Motor neuron (in vitro differentiated cells): Measurements from ENCODE around the gene TTC7B. TPM values are rescaled to one million over a fixed set of nuclear protein-coding genes. Genes with fewer than 3 reads are reported as not detected.
A peak's percentile ranks its signal among the peaks of the same experiment; 100 is the strongest.

Source experiments
- ATAC-seq, 8 experiments: fragments of 200-7000 bp; cut with Tn5 transposase; replicated peaks in 6 of 8; 2 replicates each; pipeline ENCODE4 v1.8.0; 2021; ENCODE audit warnings: mild to moderate bottlenecking in 8 of 8, moderate library complexity in 8 of 8
- H3K27ac ChIP-seq, 2 donors: fragments of 250-450 bp; sonication (Bioruptor Pico); 2 replicates each; pipeline ENCODE4 v1.9.0; 2021; ENCODE audit warnings: antibody characterized with exemption in 2 of 2, mild to moderate bottlenecking in 2 of 2, moderate library complexity in 1 of 2
- H3K4me1 ChIP-seq, 2 donors: fragments of 250-450 bp; sonication (Bioruptor Pico); replicated peaks in 1 of 2; 2 replicates each; pipeline ENCODE4 v1.6.1; 2021; ENCODE audit warnings: antibody characterized with exemption in 2 of 2, mild to moderate bottlenecking in 2 of 2, moderate library complexity in 1 of 2
- H3K4me3 ChIP-seq, 5 donors: fragments of 250-450 bp; sonication (Bioruptor Pico); 2 replicates each; pipeline ENCODE4 v1.9.0; 2021; ENCODE audit warnings: antibody characterized with exemption in 5 of 5, mild to moderate bottlenecking in 5 of 5, moderate library complexity in 4 of 5
- WGBS, 10 experiments: fragments of 450-650 bp; shearing (Covaris generic); methylation state at CpG; one replicate each; pipeline ENCODE4 v1.0.0; 2022; 5-methylcytosine and 5-hydroxymethylcytosine counted together
- in situ Hi-C, 9 experiments: fragments of 400-800 bp; cut with MboI; loops; one replicate each; pipeline ENCODE4 v1.15.0; 2021; ENCODE audit warnings: low sequenced_read_pairs in 9 of 9, low pct_unique_long_range_greater_than_20kb in 2 of 9; ENCODE audit not compliant: unreplicated experiment in 9 of 9
- total RNA-seq, 8 experiments: library from RNA; unstranded; fragments of 300-600 nt; gene quantifications; 2 replicates each; pipeline versions ENCODE4 v1.2.3 to v1.2.4, GENCODE V29; 2022

The TTC7B gene
- total RNA-seq, 8 experiments from 2014 or later, result 0.81 to 38.2 (median 22.8) TPM

DNA sequence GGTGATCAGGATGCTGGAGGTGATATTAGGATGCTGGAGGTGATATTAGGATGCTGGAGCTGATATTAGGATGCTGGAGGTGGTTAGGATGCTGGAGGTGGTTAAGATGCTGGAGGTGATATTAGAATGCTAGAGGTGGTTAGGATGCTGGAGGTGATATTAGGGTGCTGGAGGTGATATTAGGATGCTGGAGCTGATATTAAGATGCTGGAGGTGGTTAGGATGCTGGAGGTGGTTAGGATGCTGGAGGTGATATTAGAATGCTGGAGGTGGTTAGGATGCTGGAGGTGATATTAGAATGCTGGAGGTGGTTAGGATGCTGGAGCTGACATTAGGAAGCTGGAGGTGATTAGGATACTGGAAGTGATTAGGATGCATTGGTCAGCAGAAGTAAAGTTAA is 318.0 kb downstream of the TTC7B start:
- H3K4me3 ChIP-seq, result no peak overlapping the region
- in situ Hi-C loops, result no loop called here
- H3K4me1 ChIP-seq, result peaks cover 0 to 2% of the 10 kb centered on the region in 2 donors
- H3K27ac ChIP-seq, result no peak overlapping the region
- ATAC-seq, result no peak

DNA sequence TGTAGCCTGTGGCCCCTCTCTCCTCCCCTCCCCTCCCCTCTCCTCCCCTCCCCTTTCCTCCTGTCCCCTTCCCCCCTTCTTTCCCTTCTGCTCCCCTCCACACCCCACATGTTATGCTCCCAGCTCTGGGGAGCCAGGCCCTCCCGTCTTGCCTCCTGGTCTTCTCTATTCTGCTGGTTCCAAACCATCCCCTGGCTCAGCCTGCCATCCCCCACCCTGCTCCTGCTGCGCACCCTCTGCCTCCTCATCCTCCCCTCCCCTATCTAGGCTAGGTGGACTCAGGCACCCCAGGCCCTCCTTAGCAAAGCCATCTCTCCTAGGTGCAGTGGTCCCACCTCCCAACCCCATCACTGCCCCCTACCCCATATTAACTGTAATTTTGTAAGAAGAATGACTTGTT is 319.9 kb downstream of the TTC7B start:
- in situ Hi-C loops, result no loop called here
- Histone ChIP-seq H3K27ac (no peak overlapping the region), H3K4me1 (peaks cover 12 to 16% of the 10 kb centered on the region in 2 donors), H3K4me3 (no peak overlapping the region)
- WGBS, 10 experiments, result no CpG with 5 or more reads among the region's 2 CpGs
- ATAC-seq, result no peak

DNA sequence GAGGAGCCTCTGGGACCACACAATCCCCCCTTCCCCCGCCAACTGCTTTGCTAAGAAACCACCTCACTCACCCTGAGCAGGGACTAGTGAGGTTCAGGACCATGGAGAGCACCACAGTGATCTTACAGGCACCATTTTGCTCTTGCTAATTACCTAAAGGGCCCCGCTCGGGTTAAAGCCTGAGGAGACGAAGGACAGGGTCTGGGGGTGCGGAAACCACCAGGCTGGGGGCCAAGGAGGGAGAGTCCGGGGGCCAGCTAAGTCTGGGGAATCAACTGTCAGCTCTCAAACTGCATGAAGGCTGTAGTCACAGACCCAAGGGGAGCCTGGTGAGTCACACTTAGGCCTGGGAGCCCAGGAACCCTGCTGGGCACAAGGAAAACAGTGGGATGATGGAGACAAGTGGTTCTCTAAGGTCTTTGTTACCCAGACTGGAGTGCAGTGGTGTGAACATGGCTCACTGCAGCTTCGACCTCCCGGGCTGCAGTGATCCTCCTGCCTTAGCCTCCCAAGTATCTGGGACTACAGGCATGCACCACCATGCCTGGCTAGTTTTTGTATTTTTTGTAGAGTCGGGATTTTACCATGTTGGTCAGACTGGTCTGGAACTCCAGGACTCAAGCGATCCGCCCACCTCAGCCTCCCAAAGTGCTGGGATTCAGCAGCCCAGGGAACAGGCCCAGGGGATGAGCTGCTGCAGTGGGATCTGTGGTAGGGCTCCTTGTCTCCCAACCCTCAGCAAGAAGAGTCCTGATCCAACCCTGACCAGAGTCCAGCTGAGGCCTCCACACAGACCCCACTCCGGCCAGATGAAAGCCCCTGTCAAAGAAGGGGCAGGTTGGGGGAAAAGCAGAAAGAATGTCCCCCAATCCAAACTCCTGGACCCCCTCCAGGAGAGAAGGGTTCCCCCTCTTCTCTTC is 320.6 kb downstream of the TTC7B start:
- H3K27ac ChIP-seq, result no peak overlapping the region
- 43 to 100% (median 80%) methylated on average over 1 to 5 of the region's 12 CpGs; no CpG with 5 or more reads in 3 of the 10 experiments for WGBS, 10 experiments
- ATAC-seq, result peak in 3 of 8 experiments; percentile 59 to 70 (median 64)

DNA sequence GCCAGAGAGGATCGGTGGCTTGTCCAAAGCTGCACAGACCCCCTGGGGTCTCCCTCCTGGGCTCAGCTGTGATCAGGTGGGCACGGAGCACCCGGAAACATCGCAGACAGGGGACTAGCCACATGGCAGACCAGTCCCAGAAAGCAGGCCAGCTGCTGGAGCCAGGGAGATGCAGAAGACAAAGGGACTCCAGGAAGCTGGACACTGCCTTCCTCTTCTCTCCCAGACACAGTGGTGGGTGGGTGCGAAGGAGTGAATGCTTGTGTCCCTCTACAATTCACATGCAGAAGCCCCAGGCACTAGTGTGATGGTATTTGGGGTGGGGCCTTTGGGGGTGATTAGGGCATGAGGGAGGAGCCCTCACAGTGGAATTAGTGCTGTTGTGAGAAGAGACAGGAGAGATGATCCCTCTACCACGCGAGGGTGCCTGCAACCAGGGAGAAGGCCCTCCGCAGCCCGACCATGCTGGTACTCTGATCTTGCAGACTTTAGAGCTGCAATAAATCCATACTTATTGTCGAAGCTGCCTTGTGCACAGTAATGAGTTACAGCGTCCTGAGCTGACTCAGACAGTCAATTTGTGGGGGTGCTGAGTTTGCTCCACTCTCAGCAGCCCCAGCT is 324.2 kb downstream of the TTC7B start:
- ATAC-seq, result peak in 7 of 8 experiments; percentile 32 to 88 (median 81)
- Histone ChIP-seq H3K4me3 (no peak overlapping the region), H3K4me1 (peaks cover 23 to 28% of the 10 kb centered on the region in 2 donors), H3K27ac (peak overlapping the region; percentile 55 to 77)
- in situ Hi-C loops, result no loop called here
- WGBS, 10 experiments, result 0 to 54% (median 22%) methylated on average over 1 to 4 of the region's 11 CpGs; no CpG with 5 or more reads in 3 of the 10 experiments

More for the DNA sequence above, 320.6 kb downstream of the TTC7B start:
- Histone ChIP-seq H3K4me1 (peaks cover 17 to 19% of the 10 kb centered on the region in 2 donors), H3K4me3 (no peak overlapping the region)
- in situ Hi-C loops, result no loop called here

DNA sequence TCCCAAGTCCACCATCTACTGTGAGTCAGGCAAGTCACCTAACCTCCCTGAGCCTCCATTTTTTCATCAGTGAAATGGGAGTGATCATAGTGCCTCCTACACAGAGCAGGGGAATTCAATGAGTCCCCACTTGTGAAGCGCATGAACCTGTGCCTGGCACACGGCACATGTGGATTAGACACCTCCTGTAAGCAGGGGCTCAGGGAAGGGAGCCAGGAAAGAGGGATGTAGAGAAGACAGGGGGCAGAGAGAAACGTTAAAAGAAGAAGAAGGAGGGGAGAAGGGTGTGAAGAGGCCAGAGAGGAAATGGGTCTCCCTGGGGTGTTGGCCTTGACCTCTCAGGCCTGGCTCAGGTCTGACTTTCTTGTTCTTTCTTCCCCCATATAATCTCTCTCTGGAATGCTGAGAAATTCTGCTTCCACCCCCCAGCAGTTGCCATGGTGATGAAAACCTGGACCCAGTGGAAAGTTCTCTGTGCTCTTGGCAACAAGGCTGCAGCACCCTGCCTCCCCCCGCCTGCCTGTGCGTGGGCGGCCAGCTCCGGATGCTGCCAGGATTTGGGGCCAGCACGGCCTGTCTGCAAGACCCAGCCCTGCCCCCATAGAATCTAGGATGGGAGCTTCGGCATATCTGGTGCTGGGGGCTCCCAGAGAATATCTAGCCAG is 324.9 kb downstream of the TTC7B start:
- no peak overlapping the region for H3K4me3 ChIP-seq
- ATAC-seq, result peak in 6 of 8 experiments; percentile 30 to 77 (median 75)
- WGBS, 10 experiments, result 0 to 67% (median 13%) methylated on average over 1 to 4 of the region's 9 CpGs; no CpG with 5 or more reads in 4 of the 10 experiments
- peak overlapping the region; percentile 55 to 77 for H3K27ac ChIP-seq
- in situ Hi-C loops, result no loop called here
- peaks cover 26 to 30% of the 10 kb centered on the region in 2 donors for H3K4me1 ChIP-seq

DNA sequence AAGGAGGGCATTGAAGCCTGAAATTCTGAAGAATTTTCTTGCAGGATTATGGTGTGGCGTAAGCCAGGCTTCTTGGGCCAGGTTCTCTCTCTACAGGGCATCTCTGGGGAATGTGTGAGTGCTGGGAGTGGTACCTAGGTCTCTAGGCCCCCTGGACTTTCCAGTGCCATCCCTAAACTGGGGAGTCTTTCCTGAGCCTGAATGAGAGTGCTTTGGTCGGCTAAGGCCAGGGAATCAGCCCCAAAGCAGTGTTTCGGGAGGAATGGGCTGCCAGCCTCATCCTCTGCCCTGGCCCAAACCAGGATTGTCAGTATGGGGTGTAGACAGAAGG is 325.5 kb downstream of the TTC7B start:
- in situ Hi-C loops, result no loop called here
- peaks cover 26 to 30% of the 10 kb centered on the region in 2 donors for H3K4me1 ChIP-seq
- 42 to 100% (median 88%) methylated on average over 1 to 3 of the region's 3 CpGs; no CpG with 5 or more reads in 3 of the 10 experiments for WGBS, 10 experiments
- ATAC-seq, result no peak
- H3K4me3 ChIP-seq, result no peak overlapping the region
- no peak overlapping the region for H3K27ac ChIP-seq

DNA sequence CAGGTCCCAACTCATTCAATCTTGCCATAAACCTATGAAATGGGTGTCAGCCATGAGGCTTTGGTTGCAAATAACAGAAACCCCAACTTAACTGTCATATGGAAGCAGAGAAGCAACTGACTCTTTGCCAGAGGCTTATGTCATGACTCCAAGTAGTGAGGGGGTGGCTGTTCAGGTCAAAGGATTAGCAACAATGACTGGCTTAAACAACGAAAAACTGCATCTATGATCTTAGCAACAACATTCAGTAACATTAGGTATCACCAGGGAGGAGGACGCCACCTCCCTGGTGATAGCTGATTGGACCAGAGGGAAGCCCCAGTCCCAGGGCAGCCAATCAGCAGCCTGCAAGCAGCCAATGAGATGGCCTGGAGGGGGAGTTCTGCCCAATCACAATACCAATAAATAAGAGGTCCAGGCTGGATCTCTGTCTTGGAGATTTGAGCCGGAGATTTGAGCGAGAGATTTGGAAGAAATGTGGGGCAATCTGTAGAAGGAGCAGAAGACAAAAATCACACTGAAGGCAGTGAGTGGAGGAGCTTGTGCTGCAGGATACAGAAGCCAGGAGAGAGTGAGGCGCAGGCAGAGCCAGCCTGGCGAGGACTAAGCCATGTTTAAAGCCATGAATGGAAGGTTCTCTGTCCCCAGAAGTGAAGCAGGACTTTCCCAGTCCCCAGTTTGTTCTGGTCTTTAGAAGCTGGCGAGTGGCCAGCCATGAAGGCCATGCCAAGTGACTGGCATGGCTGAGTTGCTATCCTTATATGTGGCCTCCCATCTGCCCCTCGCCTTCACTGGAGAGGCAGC is 326.1 kb downstream of the TTC7B start:
- H3K4me3 ChIP-seq, result no peak overlapping the region
- H3K27ac ChIP-seq, result no peak overlapping the region
- 39 to 100% (median 88%) methylated on average over 1 to 5 of the region's 8 CpGs; no CpG with 5 or more reads in 2 of the 10 experiments for WGBS, 10 experiments
- in situ Hi-C loops, result no loop called here
- ATAC-seq, result peak in 1 of 8 experiments; percentile 12
- peaks cover 26 to 30% of the 10 kb centered on the region in 2 donors for H3K4me1 ChIP-seq

DNA sequence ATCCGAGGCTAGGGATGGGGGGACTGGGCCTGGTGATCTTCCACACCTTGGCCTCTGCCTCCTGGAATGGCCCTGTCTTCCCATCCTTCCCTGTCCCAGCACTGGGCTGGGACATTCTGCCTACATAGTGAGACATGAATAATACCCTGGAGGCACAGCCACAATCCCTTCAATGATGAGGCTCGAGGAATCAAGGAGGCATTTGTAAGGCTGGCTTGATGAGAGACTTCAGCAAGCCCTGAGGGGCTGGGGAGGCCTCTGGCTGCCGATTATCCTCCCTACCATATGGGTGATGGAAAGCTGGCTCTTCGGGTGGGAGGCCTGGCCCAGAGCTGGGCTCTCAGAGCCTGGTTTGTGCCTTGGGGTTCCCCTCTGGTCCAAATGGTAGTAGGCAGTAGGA is 326.9 kb downstream of the TTC7B start:
- peak in 2 of 8 experiments; percentile 18 to 36 for ATAC-seq
- Histone ChIP-seq H3K4me3 (no peak overlapping the region), H3K4me1 (peaks cover 27 to 30% of the 10 kb centered on the region in 2 donors), H3K27ac (no peak overlapping the region)
- WGBS, 10 experiments, result 60 to 100% (median 80%) methylated on average over 1 to 2 of the region's 4 CpGs; no CpG with 5 or more reads in 6 of the 10 experiments
- in situ Hi-C loops, result no loop called here

DNA sequence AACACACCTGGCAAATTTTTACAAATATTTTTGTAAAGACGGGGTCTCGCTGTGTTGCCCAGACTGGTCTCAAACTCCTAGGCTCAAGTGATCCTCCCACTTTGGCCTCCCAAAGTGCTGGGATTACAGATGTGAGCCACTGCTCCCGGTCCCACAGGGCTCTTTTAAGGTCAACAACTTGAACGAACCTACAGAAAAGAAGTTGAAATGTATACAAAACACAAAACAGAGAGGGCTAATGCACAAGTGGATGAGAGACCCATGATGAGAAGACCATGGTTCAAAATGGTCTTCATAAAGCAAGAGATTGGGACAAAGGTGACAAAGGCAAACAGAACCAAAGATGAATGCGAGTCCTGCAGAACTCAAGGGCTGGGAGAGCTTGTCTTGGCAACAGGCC is 328.0 kb downstream of the TTC7B start:
- 11 to 90% (median 49%) methylated on average over 1 to 5 of the region's 5 CpGs; no CpG with 5 or more reads in 1 of the 10 experiments for WGBS, 10 experiments
- no peak overlapping the region for H3K4me3 ChIP-seq
- H3K4me1 ChIP-seq, result peaks cover 30 to 33% of the 10 kb centered on the region in 2 donors
- no peak overlapping the region for H3K27ac ChIP-seq
- no peak for ATAC-seq
- in situ Hi-C loops, result no loop called here

DNA sequence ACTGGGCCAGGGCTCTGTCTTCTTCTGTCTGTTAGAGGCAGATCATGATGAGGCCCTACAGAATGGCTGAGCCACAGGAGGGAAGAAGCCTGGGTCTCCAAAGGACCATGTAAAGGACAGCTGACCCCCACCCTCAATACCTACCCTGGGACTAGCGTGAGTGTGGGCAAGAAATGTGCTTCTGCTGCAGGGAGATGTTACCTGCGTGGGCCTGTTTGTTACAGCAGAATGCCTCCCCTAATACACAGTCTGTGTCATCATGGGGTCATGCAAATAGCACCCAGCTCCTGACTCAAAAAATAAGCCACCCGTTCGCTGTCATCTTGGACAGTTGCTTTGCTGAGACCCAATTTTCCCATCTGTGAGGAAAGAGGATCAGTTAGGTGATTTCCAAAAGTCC is 328.8 kb downstream of the TTC7B start:
- Histone ChIP-seq H3K27ac (peak overlapping the region; percentile 25 to 42), H3K4me3 (no peak overlapping the region), H3K4me1 (peaks cover 25 to 31% of the 10 kb centered on the region in 2 donors)
- no peak for ATAC-seq
- 80 to 92% (median 88%) methylated on average over 1 to 2 of the region's 4 CpGs; no CpG with 5 or more reads in 7 of the 10 experiments for WGBS, 10 experiments
- in situ Hi-C loops, result no loop called here

DNA sequence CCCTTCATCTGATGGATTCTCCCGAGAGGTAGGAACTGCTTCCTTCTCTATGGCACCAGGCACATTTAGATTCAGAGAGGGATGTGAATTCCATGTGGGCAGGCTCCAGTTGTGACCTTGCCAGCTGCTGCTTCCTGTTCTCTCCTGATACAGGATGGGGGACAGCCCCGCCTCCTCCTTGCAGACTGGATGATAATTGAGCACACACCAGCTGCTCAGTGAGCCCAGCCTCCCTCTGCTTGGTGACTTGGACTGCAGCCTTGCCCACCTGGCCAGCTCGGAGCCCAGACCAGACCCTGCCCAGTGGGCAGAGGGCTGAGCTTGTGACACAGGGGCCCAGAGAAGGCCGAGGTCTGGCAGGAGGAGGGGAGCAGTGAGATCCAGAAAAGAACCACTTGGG is 329.2 kb downstream of the TTC7B start:
- peak in 7 of 8 experiments; percentile 17 to 64 (median 41) for ATAC-seq
- no peak overlapping the region for H3K4me3 ChIP-seq
- 14 to 67% (median 41%) methylated on average over 1 to 3 of the region's 4 CpGs; no CpG with 5 or more reads in 3 of the 10 experiments for WGBS, 10 experiments
- H3K4me1 ChIP-seq, result peaks cover 20 to 27% of the 10 kb centered on the region in 2 donors
- H3K27ac ChIP-seq, result peak overlapping the region; percentile 25 to 42
- in situ Hi-C loops, result no loop called here

DNA sequence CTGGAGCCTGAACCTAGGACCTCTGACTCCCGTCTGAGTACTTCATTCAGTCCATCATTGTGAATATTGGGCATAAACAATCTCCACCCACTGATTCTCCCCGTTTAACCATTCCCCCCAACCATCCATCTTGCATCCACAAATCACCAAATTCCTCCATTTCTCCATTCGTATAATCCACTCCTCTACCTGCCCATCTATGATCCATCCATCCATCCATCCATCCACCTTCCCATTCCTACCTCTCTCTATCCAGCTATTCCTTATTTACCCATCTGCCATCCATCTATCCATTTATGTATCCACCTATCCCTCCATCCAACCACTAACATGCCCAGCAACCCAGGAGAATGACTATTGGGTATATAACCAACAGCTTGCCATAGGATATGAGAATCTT is 331.9 kb downstream of the TTC7B start:
- no peak for ATAC-seq
- H3K27ac ChIP-seq, result no peak overlapping the region
- no peak overlapping the region for H3K4me3 ChIP-seq
- peaks cover 12 to 16% of the 10 kb centered on the region in 2 donors for H3K4me1 ChIP-seq
- 10 to 95% (median 59%) methylated on average over 1 to 3 of the region's 3 CpGs; no CpG with 5 or more reads in 2 of the 10 experiments for WGBS, 10 experiments
- in situ Hi-C loops, result no loop called here
